ENCODE data around the gene TGIF1. TPM values are rescaled to one million over a fixed set of nuclear protein-coding genes. Genes with fewer than 3 reads are reported as not detected.

TGIF1 gene
- total and polyA plus RNA-seq, 9 of the 15 experiments (the other 6 are each of a cell fraction or from before 2014, with no cell fraction given) = 16.1 to 77.7 (median 44.6) TPM

- TF ChIP-seq HDAC3 (IDR thresholded peaks at IDR 0.05; ENCODE audit: borderline replicate concordance, partially characterized antibody) = no peak
- no peak for TF ChIP-seq ZNF696 (CRISPR knock-in tag; conservative IDR thresholded peaks at IDR 0.05)
- TF ChIP-seq HNRNPLL (IDR thresholded peaks at IDR 0.05; ENCODE audit: low read depth, low read length, poor library complexity, severe bottlenecking) = peak; percentile 34
- no peak for TF ChIP-seq ETV6 (IDR thresholded peaks at IDR 0.05; ENCODE audit: borderline replicate concordance in 1 of 2, low read depth in 2 of 2, low read length in 1 of 2)
- TF ChIP-seq ETV6 (CRISPR knock-in tag; IDR thresholded peaks at IDR 0.05; ENCODE audit: borderline replicate concordance) = no peak
- TF ChIP-seq SMARCE1 (IDR thresholded peaks at IDR 0.05) = no peak
- TF ChIP-seq MTA3 (IDR thresholded peaks at IDR 0.05; ENCODE audit: borderline replicate concordance) = no peak
- no peak for TF ChIP-seq JUN (IDR thresholded peaks at IDR 0.05; ENCODE audit: borderline replicate concordance, low read depth, low read length)
- no peak for TF ChIP-seq JUN (CRISPR knock-in tag; IDR thresholded peaks at IDR 0.05; ENCODE audit: borderline replicate concordance)
- TF ChIP-seq MCM5 (IDR thresholded peaks at IDR 0.05; ENCODE audit: low read depth) = no peak
- TF ChIP-seq OTX1 (CRISPR knock-in tag; IDR thresholded peaks at IDR 0.05) = 0 out of 2 replicates have a peak, but pooled peaks have one; percentile 55
- TF ChIP-seq JUNB (CRISPR knock-in tag; conservative IDR thresholded peaks at IDR 0.05) = no peak
- TF ChIP-seq TRIM28 (IDR thresholded peaks at IDR 0.05) = no peak
- TF ChIP-seq CTCF (IDR thresholded peaks at IDR 0.05 in 2 of 3, conservative IDR thresholded peaks at IDR 0.05 in 1 of 3; ENCODE audit: insufficient read depth in 2 of 3, low read depth in 1 of 3, low read length in 3 of 3) = no peak
- TF ChIP-seq ESRRA (IDR thresholded peaks at IDR 0.05; ENCODE audit: borderline replicate concordance, low read depth) = no peak
- no peak; the same call in 1 of the 2 replicates for TF ChIP-seq SPI1 (IDR thresholded peaks at IDR 0.05; ENCODE audit: borderline replicate concordance, low read depth, low read length)
- peak in 1 of 2 experiments; percentile 79 for TF ChIP-seq E2F6 (IDR thresholded peaks at IDR 0.05; ENCODE audit: borderline replicate concordance in 1 of 2, extremely low read depth in 1 of 2, insufficient read depth in 1 of 2, insufficient read length in 1 of 2, low read depth in 1 of 2, low read length in 1 of 2, poor library complexity in 1 of 2, severe bottlenecking in 1 of 2)
- TF ChIP-seq ZNF740 (CRISPR knock-in tag; IDR thresholded peaks at IDR 0.05) = peak; percentile 62; the same call in 1 of the 2 replicates
- peak in 1 of 2 experiments; percentile 61; a peak in 2 of 4 replicates for TF ChIP-seq ZNF740 (tag; IDR thresholded peaks at IDR 0.05)
- TF ChIP-seq ZNF436 (CRISPR knock-in tag; IDR thresholded peaks at IDR 0.05) = no peak
- TF ChIP-seq SMARCA5 (IDR thresholded peaks at IDR 0.05) = no peak
- TF ChIP-seq IRF1 (CRISPR knock-in tag; IDR thresholded peaks at IDR 0.05; ENCODE audit: borderline replicate concordance) = 0 out of 2 replicates have a peak, but pooled peaks have one; percentile 32
- peak; percentile 37; the same call in 1 of the 2 replicates for TF ChIP-seq ZSCAN32 (CRISPR knock-in tag; IDR thresholded peaks at IDR 0.05)
Measured at GRCh38 chr18:3449512-3450011, 410 bp upstream of the TGIF1 start (continued).

Measured in K562 (cell line).